Measurements from ENCODE around the gene FAM81B. TPM values are rescaled to one million over a fixed set of nuclear protein-coding genes. Genes with fewer than 3 reads are reported as not detected.

Gene FAM81B
- total RNA-seq, 4 donors from 2014 or later, result not detected

DNA sequence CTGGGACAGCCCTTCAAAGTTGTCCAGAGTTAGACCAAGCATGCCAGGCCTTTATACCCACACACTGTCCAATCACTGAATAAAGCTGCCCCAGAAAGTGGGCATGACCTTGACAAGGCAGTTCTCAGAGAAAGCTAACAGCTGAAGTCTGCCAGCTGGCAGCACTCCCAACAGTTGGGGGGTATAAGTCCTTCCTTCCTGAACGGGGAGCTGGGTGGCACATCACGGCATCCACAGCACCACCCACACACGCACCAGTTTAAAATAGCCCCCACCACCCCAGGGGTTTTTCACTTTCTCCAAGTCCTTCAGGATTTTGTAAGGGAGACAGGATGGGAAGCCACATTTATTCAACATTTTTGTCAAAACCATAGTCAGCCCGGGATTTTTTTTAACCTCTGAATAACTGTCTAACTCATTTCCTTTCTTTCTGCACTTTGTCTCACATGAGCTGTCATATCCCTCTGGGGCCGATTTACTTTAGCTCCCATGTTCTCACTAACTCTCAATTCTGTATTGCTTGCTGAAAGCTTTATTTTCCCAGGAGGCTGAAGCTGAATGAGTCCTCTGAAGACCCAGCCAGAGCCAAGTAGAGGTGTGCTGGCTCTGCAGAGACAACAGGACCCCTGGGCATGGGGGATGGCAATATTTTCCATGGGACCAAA is 15.4 kb downstream of the FAM81B start:
- TF ChIP-seq, protein P1, sequence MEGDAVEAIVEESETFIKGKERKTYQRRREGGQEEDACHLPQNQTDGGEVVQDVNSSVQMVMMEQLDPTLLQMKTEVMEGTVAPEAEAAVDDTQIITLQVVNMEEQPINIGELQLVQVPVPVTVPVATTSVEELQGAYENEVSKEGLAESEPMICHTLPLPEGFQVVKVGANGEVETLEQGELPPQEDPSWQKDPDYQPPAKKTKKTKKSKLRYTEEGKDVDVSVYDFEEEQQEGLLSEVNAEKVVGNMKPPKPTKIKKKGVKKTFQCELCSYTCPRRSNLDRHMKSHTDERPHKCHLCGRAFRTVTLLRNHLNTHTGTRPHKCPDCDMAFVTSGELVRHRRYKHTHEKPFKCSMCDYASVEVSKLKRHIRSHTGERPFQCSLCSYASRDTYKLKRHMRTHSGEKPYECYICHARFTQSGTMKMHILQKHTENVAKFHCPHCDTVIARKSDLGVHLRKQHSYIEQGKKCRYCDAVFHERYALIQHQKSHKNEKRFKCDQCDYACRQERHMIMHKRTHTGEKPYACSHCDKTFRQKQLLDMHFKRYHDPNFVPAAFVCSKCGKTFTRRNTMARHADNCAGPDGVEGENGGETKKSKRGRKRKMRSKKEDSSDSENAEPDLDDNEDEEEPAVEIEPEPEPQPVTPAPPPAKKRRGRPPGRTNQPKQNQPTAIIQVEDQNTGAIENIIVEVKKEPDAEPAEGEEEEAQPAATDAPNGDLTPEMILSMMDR (IDR thresholded peaks at IDR 0.05; ENCODE audit: low read depth), result no peak

DNA sequence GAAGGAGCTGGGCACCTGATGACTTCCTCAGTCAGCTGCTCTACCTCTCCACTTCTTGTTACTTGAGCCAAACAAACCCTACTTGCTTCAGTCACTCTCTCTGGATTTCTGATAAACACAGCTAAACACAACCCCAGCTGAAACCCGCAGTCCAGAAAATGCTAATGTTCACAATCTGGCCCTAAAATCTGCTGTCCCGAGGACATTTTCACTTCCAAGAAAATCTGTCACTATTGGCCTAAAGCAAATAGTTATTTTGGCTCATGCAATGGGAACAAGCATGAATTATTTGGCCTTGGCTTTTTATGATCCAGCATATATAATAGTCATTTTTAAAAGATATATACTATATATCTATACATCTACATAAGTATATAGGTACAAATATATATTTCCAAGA is 19.1 kb downstream of the FAM81B start:
- TF ChIP-seq, protein P1 (IDR thresholded peaks at IDR 0.05; ENCODE audit: low read depth), result no peak

DNA sequence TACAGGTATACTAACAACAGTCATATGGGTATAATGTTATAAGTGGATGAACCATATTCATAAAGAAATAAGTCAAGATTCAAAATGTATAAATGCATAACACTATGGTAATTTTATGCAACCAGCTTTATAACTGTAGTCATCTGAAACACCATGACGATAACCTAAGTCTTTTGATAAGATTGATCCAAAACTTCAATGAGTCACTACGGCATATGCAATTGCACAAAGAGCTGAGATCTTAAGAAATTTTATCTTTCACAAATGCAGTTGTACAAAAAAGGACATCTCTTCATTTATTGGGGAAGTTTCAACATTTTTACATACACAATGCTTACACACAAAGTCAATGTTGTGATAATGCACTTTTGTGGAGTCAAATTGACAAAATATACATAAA is 20.3 kb downstream of the FAM81B start:
- TF ChIP-seq, protein P1 (IDR thresholded peaks at IDR 0.05; ENCODE audit: low read depth), result no peak

DNA sequence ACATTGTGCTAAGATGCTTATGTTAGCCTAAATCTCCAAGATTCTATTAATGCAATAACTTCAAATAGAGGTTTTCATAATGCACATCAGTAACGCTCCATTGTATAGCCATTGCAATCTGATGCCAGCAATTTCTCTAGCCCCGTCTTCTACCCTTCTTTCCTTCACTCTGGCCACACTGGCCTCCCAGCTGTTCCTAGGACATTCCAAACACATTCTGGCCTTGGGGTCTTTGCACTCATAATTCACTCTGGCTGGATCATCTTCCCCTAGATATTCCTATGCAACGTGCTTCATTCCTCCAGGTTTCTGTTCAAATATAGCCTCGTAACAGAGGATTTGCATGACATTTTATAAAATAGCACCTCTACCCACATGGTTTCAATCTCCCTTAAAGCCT is 23.3 kb downstream of the FAM81B start:
- TF ChIP-seq, protein P1 (IDR thresholded peaks at IDR 0.05; ENCODE audit: low read depth), result no peak

DNA sequence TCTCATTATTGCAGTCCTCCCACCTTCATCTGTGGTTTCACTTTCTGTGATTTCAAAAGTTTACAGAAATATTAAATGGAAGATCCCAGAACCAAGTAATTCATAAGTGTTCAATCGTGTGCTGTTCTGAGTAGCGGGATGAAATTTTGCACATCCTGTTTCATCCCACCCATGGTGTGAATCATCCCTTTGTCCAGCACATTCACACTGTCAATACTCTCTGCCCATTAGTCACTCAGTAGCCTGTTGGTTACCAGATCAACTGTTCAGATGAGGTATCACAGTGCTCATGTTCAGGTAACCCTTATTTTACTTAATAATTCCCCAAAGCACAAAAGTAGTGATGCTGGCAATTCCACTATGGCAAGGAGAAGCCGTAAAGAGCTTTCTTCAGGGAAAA is 26.8 kb downstream of the FAM81B start:
- TF ChIP-seq, protein P1 (IDR thresholded peaks at IDR 0.05; ENCODE audit: low read depth), result no peak

DNA sequence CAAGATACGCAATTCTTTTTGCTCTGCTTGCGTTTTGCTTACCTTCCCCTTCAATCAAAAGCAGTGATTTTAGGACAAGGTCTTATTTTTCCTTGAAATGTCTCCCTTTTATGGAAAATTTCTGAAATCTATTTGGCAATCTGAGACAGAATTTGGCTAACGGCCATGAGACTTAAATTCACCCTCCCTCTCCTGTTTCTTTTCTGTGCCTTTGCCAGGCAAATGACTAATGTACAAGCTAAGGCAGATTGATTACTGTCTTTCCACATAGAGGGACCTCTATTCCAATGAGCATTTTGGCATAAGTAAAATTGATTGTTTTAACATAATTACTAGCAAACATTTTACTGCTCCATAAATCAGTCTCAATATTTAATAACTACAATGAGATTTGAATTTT is 31.7 kb downstream of the FAM81B start:
- TF ChIP-seq, protein P1 (IDR thresholded peaks at IDR 0.05; ENCODE audit: low read depth), result no peak

DNA sequence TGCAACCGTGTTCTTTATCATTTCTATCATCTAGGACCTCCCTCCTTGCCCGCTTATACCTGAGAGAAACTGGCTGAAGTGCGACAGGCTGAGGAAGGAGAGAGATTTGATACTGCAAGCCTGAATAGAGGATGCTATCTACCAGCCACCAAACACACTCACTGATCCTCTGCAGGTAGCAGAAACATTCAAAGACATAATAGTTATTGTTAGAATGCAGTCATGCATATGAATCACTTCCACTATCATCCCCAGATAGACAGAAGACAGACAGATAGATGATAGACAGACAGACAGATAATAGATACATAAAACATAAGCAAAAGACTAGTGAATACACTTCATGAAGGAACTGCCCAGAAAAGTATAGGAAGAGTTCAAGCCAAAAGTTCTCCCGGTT is 32.9 kb downstream of the FAM81B start:
- TF ChIP-seq, protein P1 (IDR thresholded peaks at IDR 0.05; ENCODE audit: low read depth), result no peak

All from subcutaneous adipose tissue (tissue), 4 donors.